Activated CD4-positive, alpha-beta T cell treated with anti-CD3 and anti-CD28 coated beads, Interleukin-2, Interleukin-6, amounts not matched to agents 100 ng/mL and 50 ng/mL, durations not matched to agents 16 hours and 8 hours (primary cell): ENCODE data around the gene PARP15.
"Not testable (repeated sequence)": the region's sequence is repeated elsewhere in the genome, so short reads cannot be mapped to it uniquely, and the experiment has no call there.

Experiments
- DNase-seq: peaks from one replicate; pipeline ENCODE4 v3.0.0-alpha.2; 2020

The PARP15 gene

GRCh38 chr3:122577409-122578031 lies at the start of gene PARP15:
Gene PARP15, plus strand, starts transcription at chr3:122577650. Its CDS starts 18 bp downstream, at chr3:122577668.
- peak; percentile 67 for DNase-seq

GRCh38 chr3:122530164-122530563 lies 47.3 kb upstream of the PARP15 start:
- DNase-seq: no peak

DNA sequence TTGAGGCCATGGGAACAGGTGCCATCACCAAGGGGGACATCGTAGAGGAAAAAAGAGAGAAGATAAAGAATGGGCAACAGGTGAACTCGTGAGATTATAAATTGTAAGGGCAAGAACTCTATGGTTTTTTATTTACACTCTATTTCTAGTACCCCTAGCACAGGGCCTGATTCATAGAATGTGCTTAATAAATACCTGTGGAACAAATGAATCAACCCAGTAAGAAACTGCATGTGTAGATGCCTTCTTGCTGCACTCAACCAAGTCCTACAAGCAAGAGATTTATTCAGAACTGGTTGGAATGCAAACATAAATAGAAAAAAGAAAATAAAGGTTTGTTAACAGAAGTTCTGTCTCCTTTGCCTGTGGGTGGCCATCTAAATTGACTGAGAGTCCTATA lies 44.0 kb upstream of the PARP15 start:
- DNase-seq: no peak

DNA sequence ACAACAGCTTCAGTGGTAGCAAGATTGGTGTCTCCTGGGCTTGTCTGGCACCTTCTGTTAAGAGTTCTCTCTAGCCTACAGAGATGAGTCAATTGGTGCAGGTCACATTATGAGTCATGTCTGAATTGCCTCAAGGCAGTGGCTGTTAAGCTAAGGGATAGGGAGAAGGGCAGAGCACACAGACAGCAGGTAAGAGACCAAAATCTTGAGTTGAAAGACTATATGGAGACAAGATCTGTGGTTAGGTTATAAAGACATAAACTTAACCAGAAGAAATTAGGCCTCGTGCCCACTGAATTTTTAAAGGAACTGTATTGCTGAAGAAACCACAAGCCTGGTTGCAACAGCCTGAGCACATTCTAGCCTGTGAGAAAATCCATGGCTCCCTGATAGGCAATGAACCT lies 43.5 kb upstream of the PARP15 start:
- peak; percentile 95 for DNase-seq

DNA sequence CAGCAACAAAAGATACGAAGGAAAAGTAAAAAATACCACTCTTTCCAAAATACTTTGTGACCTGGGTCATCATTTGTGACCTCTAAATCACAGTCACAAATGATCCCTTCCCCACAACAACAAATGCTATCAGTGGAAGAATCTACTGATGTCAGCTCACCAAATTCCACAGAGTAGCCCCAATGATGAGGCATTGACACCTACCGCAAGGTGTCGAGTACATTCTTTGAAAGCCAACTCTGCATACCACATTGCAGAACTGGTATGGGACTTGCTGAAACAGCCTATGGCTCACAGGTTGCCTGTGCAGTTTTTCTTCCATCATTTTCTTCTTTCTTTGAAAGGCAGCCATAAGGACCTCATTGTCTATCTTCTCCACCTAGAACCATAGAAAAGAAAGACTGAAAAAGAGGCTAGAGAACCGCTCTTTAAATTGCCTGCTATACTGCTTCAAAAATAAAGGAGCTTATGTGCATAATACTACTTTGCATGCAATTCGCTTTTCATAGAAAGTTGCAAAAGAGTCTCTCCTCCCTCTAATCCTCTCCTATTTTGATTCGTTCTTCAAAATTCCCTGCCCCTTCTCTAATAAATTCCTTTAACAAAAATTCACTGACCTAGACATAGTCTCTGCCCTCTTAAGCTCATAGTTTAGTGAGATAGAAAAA lies 41.4 kb upstream of the PARP15 start:
- DNase-seq: no peak

DNA sequence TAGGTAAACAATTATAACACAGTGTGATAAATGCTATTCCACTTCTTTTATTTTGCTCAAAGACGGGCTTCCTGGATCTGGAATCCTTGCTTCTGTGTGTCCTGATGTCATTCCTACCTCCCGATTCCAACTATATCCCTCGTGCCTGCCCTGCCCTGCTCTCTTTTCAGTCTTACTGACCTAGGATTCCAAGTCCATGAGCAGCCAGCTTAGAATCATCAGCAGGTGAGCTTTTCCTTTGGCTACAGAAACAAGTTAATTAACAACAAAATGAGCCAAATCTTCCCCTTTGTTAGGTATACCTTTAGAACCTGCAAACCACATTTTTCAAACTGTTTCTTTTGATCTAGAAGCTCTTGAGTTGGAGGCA lies 40.8 kb upstream of the PARP15 start:
- no peak for DNase-seq

DNA sequence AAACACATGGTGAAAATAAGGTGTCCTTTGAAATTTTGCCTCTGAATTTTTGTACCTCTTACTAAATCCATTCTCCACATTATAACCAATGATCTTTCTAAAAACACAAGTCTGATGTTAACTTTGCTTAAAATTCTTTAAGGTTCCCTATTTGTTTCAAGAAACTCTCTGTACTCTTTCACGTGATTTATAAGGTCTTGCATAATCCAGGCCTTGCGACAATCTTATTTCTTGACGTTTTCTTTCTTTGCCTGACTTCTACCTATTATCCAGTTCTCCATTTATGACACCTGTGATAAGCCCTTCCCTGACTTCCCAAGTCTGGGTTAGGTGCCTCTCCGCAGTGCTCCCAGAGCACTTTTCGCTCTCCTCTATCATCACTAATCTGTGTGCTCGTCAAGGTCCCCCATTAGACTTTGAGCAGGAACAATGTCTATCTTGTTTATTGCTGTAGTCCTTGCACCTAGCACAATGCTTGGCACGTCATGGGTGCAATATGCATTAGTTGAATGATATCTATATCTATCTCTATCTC lies 38.4 kb upstream of the PARP15 start:
- DNase-seq: no peak

- DNase-seq: no peak
These were observed 31.3 kb upstream of the PARP15 start for GRCh38 chr3:122546151-122546550.

DNA sequence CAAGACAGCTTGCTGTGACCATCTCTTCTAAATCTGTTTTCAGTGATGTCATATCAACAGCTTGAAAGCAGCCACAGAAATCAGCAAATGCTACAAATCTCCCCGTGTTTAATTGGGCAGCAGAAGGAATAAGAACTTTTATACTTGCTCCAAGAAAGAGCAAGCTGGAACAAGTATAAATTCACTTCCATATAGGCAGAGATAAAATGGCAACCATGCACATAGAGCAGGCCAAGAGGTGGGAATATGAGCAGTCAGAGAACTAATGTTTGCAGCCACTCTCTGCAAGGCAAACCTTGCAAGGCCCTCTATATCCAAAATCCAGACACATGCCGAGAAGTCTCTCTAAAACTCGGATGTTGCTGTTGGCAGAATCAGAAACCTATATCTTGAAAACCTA lies 29.4 kb upstream of the PARP15 start:
- no peak for DNase-seq

DNA sequence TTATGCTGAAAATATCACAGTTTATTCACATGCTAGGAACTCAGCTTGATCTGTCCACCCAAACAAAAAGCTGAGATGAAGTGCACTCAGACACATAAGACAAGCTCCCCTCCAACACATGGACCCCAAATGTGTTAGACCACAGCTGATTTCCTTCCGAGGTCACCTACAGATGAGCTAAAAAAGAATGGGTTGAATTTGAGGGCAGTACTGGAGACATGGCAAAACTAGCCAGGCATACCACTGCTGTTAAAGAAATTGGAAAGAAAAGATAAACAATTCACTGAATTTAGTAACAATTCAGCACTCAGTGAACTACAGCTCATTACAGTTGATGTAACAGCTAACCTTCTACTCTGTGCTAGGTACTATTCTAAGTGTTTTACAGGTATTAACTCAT lies 28.8 kb upstream of the PARP15 start:
- no peak for DNase-seq

- no peak for DNase-seq
These were observed 24.3 kb upstream of the PARP15 start for GRCh38 chr3:122553171-122553570.

- DNase-seq: no peak
These were observed 22.0 kb upstream of the PARP15 start for GRCh38 chr3:122555275-122556071.

DNA sequence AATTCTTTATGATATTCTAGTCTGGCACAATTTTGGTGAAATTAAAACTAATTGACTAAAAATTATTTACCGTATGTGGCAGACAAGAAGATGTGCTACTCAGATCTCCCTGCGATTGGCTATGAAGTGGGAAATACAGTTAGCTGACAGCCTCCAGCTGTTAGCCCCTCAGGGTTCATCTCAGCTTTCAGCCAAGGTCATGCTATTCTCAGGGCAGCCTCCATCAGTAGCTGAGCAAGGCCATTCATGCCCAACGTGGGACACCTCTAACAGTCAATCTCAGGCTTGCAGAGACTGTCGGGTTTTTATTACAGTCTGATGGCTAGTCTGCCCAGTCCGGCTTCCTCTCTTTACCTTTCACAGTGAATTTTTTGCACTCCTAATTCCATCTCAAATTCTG lies 20.1 kb upstream of the PARP15 start:
- DNase-seq: no peak

DNA sequence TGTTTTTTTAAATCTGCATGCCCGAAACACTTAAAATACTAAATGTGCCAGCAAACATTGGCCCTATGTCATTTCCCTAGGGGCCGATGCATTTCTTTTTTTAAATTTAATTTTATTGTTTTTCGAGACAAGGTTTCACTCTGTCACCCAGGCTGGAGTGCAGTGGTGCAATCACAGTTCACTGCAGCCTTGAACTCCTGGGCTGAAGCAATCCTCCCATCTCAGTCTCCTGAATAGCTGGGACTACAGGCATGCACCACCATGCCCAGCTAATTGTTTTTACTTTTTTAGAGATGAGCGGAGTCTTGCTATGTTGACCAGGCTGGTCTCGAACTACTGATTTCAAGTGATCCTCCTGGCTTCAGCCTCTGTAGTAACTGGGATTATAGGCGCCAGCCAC lies 18.8 kb upstream of the PARP15 start:
- DNase-seq: no peak

GRCh38 chr3:122559906-122560305 lies 17.5 kb upstream of the PARP15 start:
- no peak for DNase-seq

DNA sequence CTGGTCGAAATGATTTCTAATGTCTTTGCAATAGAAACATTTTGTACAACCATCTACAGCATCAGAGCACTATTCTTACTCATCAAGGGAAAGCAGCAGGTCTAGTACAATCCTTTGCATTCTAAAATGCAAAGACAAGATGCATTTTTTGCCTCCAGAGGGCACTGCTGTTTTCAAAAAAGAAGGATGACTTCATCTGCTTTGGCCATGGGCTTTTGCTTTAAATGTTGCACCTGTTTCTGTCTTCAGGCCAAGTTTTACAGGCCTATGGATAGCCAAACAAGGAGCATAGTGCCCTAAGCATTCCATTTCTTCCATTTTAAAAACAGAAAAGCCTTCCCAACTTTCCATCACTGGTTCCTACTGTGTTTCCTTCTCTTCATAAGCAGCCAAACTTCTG lies 16.8 kb upstream of the PARP15 start:
- peak; percentile 75 for DNase-seq

DNA sequence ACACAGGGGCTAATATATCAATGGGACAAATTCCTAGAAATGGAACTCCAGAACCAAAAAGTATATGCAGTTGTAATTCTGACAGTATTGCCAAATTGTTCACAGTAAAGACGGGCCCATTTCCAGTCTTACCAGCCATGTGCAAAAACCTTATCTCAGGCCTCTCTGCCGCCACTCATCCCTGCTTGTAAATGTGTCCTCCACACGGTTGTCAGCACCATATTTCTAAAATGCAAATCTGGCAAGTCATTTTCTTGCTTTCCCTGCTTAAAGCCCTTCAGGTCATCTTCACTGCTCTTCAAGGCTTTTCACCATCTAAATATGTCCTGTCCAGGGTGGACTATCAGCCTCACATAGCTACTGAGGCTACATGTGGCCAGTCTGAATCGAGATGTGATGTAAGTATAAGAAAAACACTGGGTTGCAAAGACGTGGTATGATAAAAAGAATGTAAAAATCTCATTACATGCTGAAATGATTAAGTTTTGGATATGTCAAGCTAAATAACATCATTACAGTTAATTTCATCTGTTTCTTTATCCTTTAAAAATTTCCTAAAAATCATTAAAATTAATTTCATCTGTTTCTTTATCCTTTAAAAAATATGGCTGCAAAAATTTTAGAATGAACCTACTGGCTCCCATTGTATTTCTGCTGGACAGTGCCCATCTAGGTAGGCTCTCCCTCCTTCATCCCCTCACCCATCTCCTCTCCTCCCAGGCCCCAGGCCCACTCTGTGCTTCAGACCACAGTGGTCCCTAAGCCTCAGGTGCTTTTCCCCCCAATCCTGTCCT lies 14.3 kb upstream of the PARP15 start:
- DNase-seq: no peak

GRCh38 chr3:122563717-122564025 lies 13.8 kb upstream of the PARP15 start:
- peak; percentile 34 for DNase-seq

DNA sequence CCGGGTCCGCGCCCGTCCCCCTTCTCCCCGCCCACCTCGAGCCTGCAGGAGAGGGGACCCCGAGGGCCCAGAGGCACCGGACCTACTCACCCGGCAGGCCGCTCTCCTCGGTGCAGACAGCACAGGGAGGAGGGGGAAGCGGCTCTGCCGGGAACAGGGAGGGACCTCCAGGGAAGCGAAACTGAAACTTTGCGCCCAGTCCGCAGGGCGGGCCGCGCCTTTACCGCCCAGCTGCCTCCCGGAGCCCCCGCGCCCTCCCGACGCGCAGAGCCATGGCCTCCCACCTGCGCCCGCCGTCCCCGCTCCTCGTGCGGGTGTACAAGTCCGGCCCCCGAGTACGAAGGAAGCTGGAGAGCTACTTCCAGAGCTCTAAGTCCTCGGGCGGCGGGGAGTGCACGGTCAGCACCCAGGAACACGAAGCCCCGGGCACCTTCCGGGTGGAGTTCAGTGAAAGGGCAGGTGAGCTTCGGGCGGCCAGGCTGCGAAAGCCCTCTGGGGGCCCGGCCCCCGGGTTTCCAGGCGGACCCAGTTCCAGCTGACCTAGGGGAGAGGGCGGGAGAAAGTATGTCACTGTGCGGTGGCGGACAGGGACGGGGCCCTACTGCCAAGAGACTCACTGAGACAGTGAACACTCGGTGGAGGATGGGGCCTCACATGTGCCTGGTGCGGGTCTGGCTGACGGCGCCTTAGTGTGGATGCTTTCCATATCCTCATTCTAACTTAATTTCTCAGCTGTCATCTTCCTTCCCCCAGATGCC lies 13.1 kb upstream of the PARP15 start, which contains the start of the genes DTX3L and PARP9:
DTX3L (plus strand) TSS at position 184 of the 758 bp plus-strand sequence; CDS start at position 273, 89 bp downstream.
PARP9 (minus strand) TSS at position 146 of the 758 bp plus-strand sequence. CDS start 4,680 bp downstream, outside the sequence.
- peak; percentile 84 for DNase-seq

DNA sequence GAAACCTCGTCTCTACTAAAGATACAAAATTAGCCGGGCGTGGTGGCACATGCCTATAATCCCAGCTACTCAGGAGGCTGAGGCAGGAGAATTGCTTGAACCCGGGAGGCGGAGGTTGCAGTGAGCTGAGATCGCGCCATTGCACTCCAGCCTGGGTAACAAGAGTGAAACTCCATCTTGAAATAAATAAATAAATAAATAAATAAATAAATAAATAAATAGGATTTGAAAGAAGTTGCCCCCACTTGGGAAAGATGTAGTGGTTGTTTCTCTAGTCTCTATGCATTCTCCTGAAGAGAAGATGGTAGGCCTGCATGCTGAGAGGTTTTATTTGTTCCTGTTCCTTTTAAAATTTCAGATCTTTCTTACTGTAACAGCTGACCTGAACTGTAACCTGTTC lies 9.3 kb upstream of the PARP15 start:
- DNase-seq: not testable (repeated sequence)

GRCh38 chr3:122568755-122569154 lies 8.7 kb upstream of the PARP15 start:
- no peak for DNase-seq

- peak; percentile 61 for DNase-seq
These were observed 4.5 kb upstream of the PARP15 start for GRCh38 chr3:122572940-122573412.
